Endodermal cell (in vitro differentiated cells): ENCODE results near the gene TOMM20L. TPM values are rescaled to one million over a fixed set of nuclear protein-coding genes. Genes with fewer than 3 reads are reported as not detected.

Experiments
- DNase-seq: peaks from one replicate; pipeline ENCODE4 v3.0.0-alpha.2; 2017
- H3K27ac ChIP-seq: 2 replicates; pipeline ENCODE4 v1.5.1; 2013; ENCODE audit warnings: mild to moderate bottlenecking, low read depth, low read length, moderate library complexity
- H3K27me3 ChIP-seq: 2 replicates; pipeline ENCODE4 v1.6.1; 2013; ENCODE audit warnings: mild to moderate bottlenecking, low read length, moderate library complexity; ENCODE audit not compliant: insufficient read depth, control insufficient read depth, poor library complexity, severe bottlenecking
- H3K36me3 ChIP-seq: 2 replicates; pipeline ENCODE4 v1.7.0; 2013; ENCODE audit warnings: mild to moderate bottlenecking, low read length, moderate library complexity; ENCODE audit not compliant: control insufficient read depth, insufficient read depth
- H3K4me1 ChIP-seq: one replicate; pipeline ENCODE4 v1.7.0; 2013; ENCODE audit warnings: low read length; ENCODE audit not compliant: control insufficient read depth, insufficient read depth
- H3K4me3 ChIP-seq: 2 replicates; pipeline ENCODE4 v1.5.1; 2013; ENCODE audit warnings: mild to moderate bottlenecking, low read length, moderate library complexity
- H3K9ac ChIP-seq: 2 replicates; pipeline ENCODE4 v1.6.1; 2013; ENCODE audit warnings: mild to moderate bottlenecking, low read length, moderate library complexity; ENCODE audit not compliant: poor library complexity, severe bottlenecking; ENCODE audit errors: extremely low read depth
- H3K9me3 ChIP-seq: 2 replicates; pipeline ENCODE4 v1.6.1; 2013; ENCODE audit warnings: mild to moderate bottlenecking, low read length, moderate library complexity; ENCODE audit not compliant: control insufficient read depth
- H3K27ac Mint-ChIP-seq: 2 replicates; pipeline ENCODE4 v1.8.0; 2020; ENCODE audit warnings: mixed read lengths
- H3K27me3 Mint-ChIP-seq: 2 replicates; pipeline ENCODE4 v1.8.0; 2021; ENCODE audit warnings: mild to moderate bottlenecking, mixed read lengths; ENCODE audit not compliant: insufficient read depth
- H3K36me3 Mint-ChIP-seq: 2 replicates; pipeline ENCODE4 v1.8.0; 2020; ENCODE audit warnings: low read depth, mixed read lengths
- H3K4me1 Mint-ChIP-seq: 2 replicates; pipeline ENCODE4 v1.8.0; 2020; ENCODE audit warnings: mixed read lengths
- H3K4me3 Mint-ChIP-seq: 2 replicates; pipeline ENCODE4 v1.8.0; 2020; ENCODE audit warnings: mild to moderate bottlenecking, moderate library complexity, mixed read lengths
- H3K9me3 Mint-ChIP-seq: 2 replicates; pipeline ENCODE4 v1.8.0; 2020; ENCODE audit warnings: mild to moderate bottlenecking, mixed read lengths
- WGBS, 2 experiments: methylation state at CpG; one replicate each; pipeline versions ENCODE4 v1.1.5 to v1.1.7; 2013; ENCODE audit warnings: missing lambda C conversion rate in 2 of 2, mixed read lengths in 1 of 2; ENCODE audit not compliant: insufficient coverage in 1 of 2, insufficient read length in 1 of 2; 5-methylcytosine and 5-hydroxymethylcytosine counted together
- total RNA-seq, 2 donors: library from RNA; stranded (reverse); fragmentation: NEBNext Ultra II Directional in 1 of 2; extraction: Animal tissue kit (Norgen Biotek cat#: 25700) in 1 of 2; gene quantifications; 2 replicates in 1 of 2; 3 replicates in 1 of 2; pipeline ENCODE4 v1.2.1, GENCODE V29; 2021
- TF ChIP-seq, protein P1 (sequence below): fragments of 200-600 bp; sonication (generic); conservative IDR thresholded peaks from 2 replicates; pipeline ENCODE4 v1.5.0; 2021; ENCODE audit warnings: antibody characterized with exemption, mild to moderate bottlenecking

Gene TOMM20L
- total RNA-seq, 2 donors from 2014 or later, result not detected

DNA sequence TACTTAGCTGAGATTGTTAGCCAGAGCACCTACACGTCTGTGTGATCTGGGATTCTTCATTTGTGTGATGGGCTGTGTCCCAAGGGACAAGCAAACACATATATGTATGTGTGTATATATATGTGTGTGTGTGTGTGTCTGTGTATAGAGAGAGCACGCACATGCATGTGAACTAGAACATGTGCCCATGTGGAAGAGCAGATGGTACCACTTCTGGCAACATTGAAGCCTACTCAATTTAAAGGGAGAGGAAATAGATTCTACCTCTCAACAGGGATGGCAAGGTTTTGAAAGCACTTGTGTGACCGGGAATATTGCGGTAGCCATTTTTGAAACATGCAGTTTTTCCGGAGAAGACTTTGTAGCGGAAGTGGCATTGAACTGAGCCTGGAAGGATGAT is 1.4 kb downstream of the TOMM20L start:
- Histone ChIP-seq H3K27ac (no peak overlapping the region), H3K4me3 (no peak overlapping the region), H3K36me3 (no peaks in the 10 kb centered on the region), H3K4me1 (no peaks in the 10 kb centered on the region), H3K27me3 (peaks cover 12% of the 10 kb centered on the region), H3K9me3 (no peaks in the 10 kb centered on the region), H3K9ac (no peak overlapping the region)
- H3K9me3 Mint-ChIP-seq, result no peaks in the 10 kb centered on the region
- TF ChIP-seq, protein P1, sequence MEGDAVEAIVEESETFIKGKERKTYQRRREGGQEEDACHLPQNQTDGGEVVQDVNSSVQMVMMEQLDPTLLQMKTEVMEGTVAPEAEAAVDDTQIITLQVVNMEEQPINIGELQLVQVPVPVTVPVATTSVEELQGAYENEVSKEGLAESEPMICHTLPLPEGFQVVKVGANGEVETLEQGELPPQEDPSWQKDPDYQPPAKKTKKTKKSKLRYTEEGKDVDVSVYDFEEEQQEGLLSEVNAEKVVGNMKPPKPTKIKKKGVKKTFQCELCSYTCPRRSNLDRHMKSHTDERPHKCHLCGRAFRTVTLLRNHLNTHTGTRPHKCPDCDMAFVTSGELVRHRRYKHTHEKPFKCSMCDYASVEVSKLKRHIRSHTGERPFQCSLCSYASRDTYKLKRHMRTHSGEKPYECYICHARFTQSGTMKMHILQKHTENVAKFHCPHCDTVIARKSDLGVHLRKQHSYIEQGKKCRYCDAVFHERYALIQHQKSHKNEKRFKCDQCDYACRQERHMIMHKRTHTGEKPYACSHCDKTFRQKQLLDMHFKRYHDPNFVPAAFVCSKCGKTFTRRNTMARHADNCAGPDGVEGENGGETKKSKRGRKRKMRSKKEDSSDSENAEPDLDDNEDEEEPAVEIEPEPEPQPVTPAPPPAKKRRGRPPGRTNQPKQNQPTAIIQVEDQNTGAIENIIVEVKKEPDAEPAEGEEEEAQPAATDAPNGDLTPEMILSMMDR, result no peak
- DNase-seq, result no peak
- WGBS, 2 experiments, result 93 to 97% methylated on average over 6 of the region's 6 CpGs
- no peak overlapping the region for H3K27ac Mint-ChIP-seq
- H3K4me1 Mint-ChIP-seq, result peaks cover 3% of the 10 kb centered on the region
- H3K27me3 Mint-ChIP-seq, result peaks cover 35% of the 10 kb centered on the region
- peaks cover 2% of the 10 kb centered on the region for H3K36me3 Mint-ChIP-seq
- H3K4me3 Mint-ChIP-seq, result no peak overlapping the region

GRCh38 chr14:58398495-58398894 is 2.8 kb downstream of the TOMM20L start:
- Mint-ChIP-seq H3K4me1 (peaks cover 3% of the 10 kb centered on the region), H3K4me3 (no peak overlapping the region), H3K27ac (no peak overlapping the region), H3K27me3 (peaks cover 35% of the 10 kb centered on the region), H3K36me3 (peaks cover 2% of the 10 kb centered on the region), H3K9me3 (no peaks in the 10 kb centered on the region)
- no peak overlapping the region for H3K4me3 ChIP-seq
- no peaks in the 10 kb centered on the region for H3K4me1 ChIP-seq
- H3K36me3 ChIP-seq, result no peaks in the 10 kb centered on the region
- TF ChIP-seq, protein P1, result no peak
- H3K9ac ChIP-seq, result no peak overlapping the region
- H3K27me3 ChIP-seq, result peaks cover 12% of the 10 kb centered on the region
- no peaks in the 10 kb centered on the region for H3K9me3 ChIP-seq
- no peak overlapping the region for H3K27ac ChIP-seq
- DNase-seq, result no peak

- WGBS, 2 experiments, result 92 to 94% methylated on average over 3 of the region's 3 CpGs
- H3K27ac ChIP-seq, result no peak overlapping the region
- no peak overlapping the region for H3K9ac ChIP-seq
- no peak overlapping the region for H3K4me3 Mint-ChIP-seq
- peaks cover 12% of the 10 kb centered on the region for H3K27me3 ChIP-seq
- H3K4me3 ChIP-seq, result no peak overlapping the region
- no peaks in the 10 kb centered on the region for H3K36me3 ChIP-seq
- peaks cover 3% of the 10 kb centered on the region for H3K4me1 Mint-ChIP-seq
- DNase-seq, result no peak
- peaks cover 2% of the 10 kb centered on the region for H3K36me3 Mint-ChIP-seq
- no peaks in the 10 kb centered on the region for H3K9me3 ChIP-seq
- TF ChIP-seq, protein P1, result no peak
- no peaks in the 10 kb centered on the region for H3K9me3 Mint-ChIP-seq
- no peaks in the 10 kb centered on the region for H3K4me1 ChIP-seq
- H3K27me3 Mint-ChIP-seq, result peaks cover 33% of the 10 kb centered on the region
- no peak overlapping the region for H3K27ac Mint-ChIP-seq
Measured at GRCh38 chr14:58398895-58399294, 3.2 kb downstream of the TOMM20L start.
